D721Med (cell line): ENCODE measurements around the gene SPRR2B.
"Not testable (repeated sequence)": the region's sequence is repeated elsewhere in the genome, so short reads cannot be mapped to it uniquely, and the experiment has no call there.

Experiments
- DNase-seq: peaks from one replicate; pipeline ENCODE4 v3.0.0; 2011; ENCODE audit warnings: low spot score; ENCODE audit not compliant: insufficient read length
- FAIRE-seq: peaks from 2 replicates; lab custom pipeline; 2011; peaks lifted over from hg19 to GRCh38; lab: Jason Lieb, UNC
- CTCF ChIP-seq: IDR thresholded peaks from 2 replicates; pipeline ENCODE4 v1.5.1; 2012; ENCODE audit warnings: mild to moderate bottlenecking, control low read depth; ENCODE audit not compliant: insufficient read depth; ENCODE audit errors: missing control alignments

The SPRR2B gene

GRCh38 chr1:153058826-153059784 lies 12.3 kb downstream of the SPRR2B start:
- no peak for TF ChIP-seq CTCF
- DNase-seq = no peak
- no peak for FAIRE-seq

GRCh38 chr1:153058154-153058553 lies 13.3 kb downstream of the SPRR2B start:
- no peak for FAIRE-seq
- no peak for DNase-seq
- no peak for TF ChIP-seq CTCF

- no peak for FAIRE-seq
- TF ChIP-seq CTCF = no peak
- no peak for DNase-seq
These were observed 14.0 kb downstream of the SPRR2B start, which contains the start of gene SPRR2A for GRCh38 chr1:153057375-153057774. SPRR2A (minus strand) TSS chr1:153057512; CDS start chr1:153056735, 777 bp downstream.

GRCh38 chr1:153056111-153056510 lies 15.3 kb downstream of the SPRR2B start:
- FAIRE-seq, DNase-seq: not testable (repeated sequence)

- DNase-seq = no peak
- FAIRE-seq = no peak
- TF ChIP-seq CTCF = no peak
These were observed 22.2 kb downstream of the SPRR2B start for GRCh38 chr1:153049211-153049610.

GRCh38 chr1:153040950-153041631 lies 30.3 kb downstream of the SPRR2B start, which contains the start of gene SPRR2D:
SPRR2D (minus strand) TSS chr1:153041120; CDS start chr1:153040346, 774 bp downstream.
- no peak for TF ChIP-seq CTCF
- FAIRE-seq (no peak), DNase-seq (no peak)

GRCh38 chr1:153035211-153035610 lies 36.2 kb downstream of the SPRR2B start:
- DNase-seq (no peak), FAIRE-seq (no peak)
- no peak for TF ChIP-seq CTCF
